Loucy (cell line): ENCODE data around the gene OSBPL3.

ENCODE experiments used
- EZH2phosphoT487 ChIP-seq: fragments of 200-600 bp; IDR thresholded peaks from 2 replicates; pipeline ENCODE4 v1.6.1; 2018; ENCODE audit warnings: antibody characterized with exemption, mild to moderate bottlenecking, moderate library complexity, borderline replicate concordance
- TF ChIP-seq, protein P1 (sequence below): fragments of 200-600 bp; sonication (generic); conservative IDR thresholded peaks from 2 replicates; pipeline ENCODE4 v1.5.1; 2014; ENCODE audit warnings: mild to moderate bottlenecking, antibody characterized with exemption, low read length

- TF ChIP-seq, protein P1, sequence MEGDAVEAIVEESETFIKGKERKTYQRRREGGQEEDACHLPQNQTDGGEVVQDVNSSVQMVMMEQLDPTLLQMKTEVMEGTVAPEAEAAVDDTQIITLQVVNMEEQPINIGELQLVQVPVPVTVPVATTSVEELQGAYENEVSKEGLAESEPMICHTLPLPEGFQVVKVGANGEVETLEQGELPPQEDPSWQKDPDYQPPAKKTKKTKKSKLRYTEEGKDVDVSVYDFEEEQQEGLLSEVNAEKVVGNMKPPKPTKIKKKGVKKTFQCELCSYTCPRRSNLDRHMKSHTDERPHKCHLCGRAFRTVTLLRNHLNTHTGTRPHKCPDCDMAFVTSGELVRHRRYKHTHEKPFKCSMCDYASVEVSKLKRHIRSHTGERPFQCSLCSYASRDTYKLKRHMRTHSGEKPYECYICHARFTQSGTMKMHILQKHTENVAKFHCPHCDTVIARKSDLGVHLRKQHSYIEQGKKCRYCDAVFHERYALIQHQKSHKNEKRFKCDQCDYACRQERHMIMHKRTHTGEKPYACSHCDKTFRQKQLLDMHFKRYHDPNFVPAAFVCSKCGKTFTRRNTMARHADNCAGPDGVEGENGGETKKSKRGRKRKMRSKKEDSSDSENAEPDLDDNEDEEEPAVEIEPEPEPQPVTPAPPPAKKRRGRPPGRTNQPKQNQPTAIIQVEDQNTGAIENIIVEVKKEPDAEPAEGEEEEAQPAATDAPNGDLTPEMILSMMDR: no peak
- no peak for TF ChIP-seq EZH2phosphoT487
Observed at GRCh38 chr7:24902931-24903330, 77.0 kb downstream of the OSBPL3 start.
